ENCODE data around the gene CD68.

DNA sequence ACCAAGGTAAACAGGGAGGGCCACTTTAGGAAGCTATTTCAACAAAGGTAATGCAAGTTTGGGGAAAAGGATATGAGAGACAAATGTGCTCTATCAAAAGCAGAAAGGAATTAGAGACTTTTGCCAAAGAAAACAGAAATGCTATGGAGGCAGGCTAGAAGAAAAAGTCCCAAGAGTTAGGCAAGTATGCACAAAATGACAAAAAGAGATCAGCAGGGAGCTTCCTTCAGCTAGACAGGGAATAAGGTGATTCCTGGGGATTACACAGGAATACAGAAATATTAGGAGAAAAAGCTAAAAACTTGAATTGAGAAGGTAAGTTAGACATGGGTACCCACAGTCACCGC is 32.8 kb downstream of the CD68 start:
- TF ChIP-seq POLR2A (IDR thresholded peaks at IDR 0.05) (no peak), CTCF (IDR thresholded peaks at IDR 0.05) (no peak)
